Measurements from ENCODE around the gene RAP1GDS1. TPM values are rescaled to one million over a fixed set of nuclear protein-coding genes. Genes with fewer than 3 reads are reported as not detected.
"Not testable (repeated sequence)": the region's sequence is repeated elsewhere in the genome, so short reads cannot be mapped to it uniquely, and the experiment has no call there.

Gene RAP1GDS1
- total and polyA plus RNA-seq, 4 donors: 11.2 to 19.4 (median 16.0) TPM

GRCh38 chr4:98285676-98286075, 24.5 kb downstream of the RAP1GDS1 start:
- TF ChIP-seq TAF1 (conservative IDR thresholded peaks at IDR 0.05): no peak
- no peak for TF ChIP-seq NR2F2 (IDR thresholded peaks at IDR 0.05)
- Histone ChIP-seq H3K9ac (ENCODE audit: low read depth in 1 of 2, low read length in 2 of 2) (no peak overlapping the region), H3K4me1 (ENCODE audit: control insufficient read depth in 4 of 4, insufficient read depth in 4 of 4, low read length in 3 of 4) (peaks cover 0 to 3% (median 1%) of the 10 kb centered on the region in 4 donors), H3K27me3 (ENCODE audit: control insufficient read depth in 4 of 4, insufficient read depth in 4 of 4, low read length in 3 of 4) (no peaks in the 10 kb centered on the region), H3K27ac (ENCODE audit: low read depth in 1 of 2, low read length in 2 of 2) (no peak overlapping the region), H3K9me3 (ENCODE audit: control insufficient read depth in 4 of 4, low read length in 3 of 4) (no peaks in the 10 kb centered on the region), H3K4me3 (ENCODE audit: low read depth in 1 of 3, low read length in 3 of 3) (no peak overlapping the region), H3K36me3 (ENCODE audit: control insufficient read depth in 4 of 4, insufficient read depth in 3 of 4, low read depth in 1 of 4, low read length in 3 of 4) (no peaks in the 10 kb centered on the region)
- 98% methylated on average over 3 of the region's 3 CpGs for WGBS
- DNase-seq (ENCODE audit: low spot score): no peak

DNA sequence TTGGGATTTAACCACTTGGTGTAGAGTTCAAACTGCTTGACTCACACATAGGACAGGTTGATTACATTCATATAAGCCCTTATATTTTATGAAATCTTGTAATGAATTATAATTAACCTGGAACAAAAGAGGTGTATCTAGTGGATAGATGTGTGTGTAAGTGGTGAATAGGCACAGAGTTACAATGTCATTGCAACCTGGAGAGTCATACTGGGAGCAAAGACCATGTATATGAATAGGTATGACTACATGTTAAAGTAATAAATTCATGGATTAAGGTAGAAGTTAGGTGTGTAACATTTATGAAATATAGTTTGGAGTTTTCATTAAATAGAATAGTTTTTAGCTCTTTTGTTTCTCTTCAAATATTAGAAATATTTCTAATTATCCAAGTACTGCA, 26.1 kb downstream of the RAP1GDS1 start:
- Histone ChIP-seq H3K36me3 (ENCODE audit: control insufficient read depth in 4 of 4, insufficient read depth in 3 of 4, low read depth in 1 of 4, low read length in 3 of 4) (no peaks in the 10 kb centered on the region), H3K27me3 (ENCODE audit: control insufficient read depth in 4 of 4, insufficient read depth in 4 of 4, low read length in 3 of 4) (no peaks in the 10 kb centered on the region), H3K9me3 (ENCODE audit: control insufficient read depth in 4 of 4, low read length in 3 of 4) (no peaks in the 10 kb centered on the region), H3K4me1 (ENCODE audit: control insufficient read depth in 4 of 4, insufficient read depth in 4 of 4, low read length in 3 of 4) (peaks cover 0 to 3% (median 1%) of the 10 kb centered on the region in 4 donors), H3K4me3 (ENCODE audit: low read depth in 1 of 3, low read length in 3 of 3) (no peak overlapping the region), H3K9ac (ENCODE audit: low read depth in 1 of 2, low read length in 2 of 2) (no peak overlapping the region), H3K27ac (ENCODE audit: low read depth in 1 of 2, low read length in 2 of 2) (no peak overlapping the region)
- TF ChIP-seq, protein P1, sequence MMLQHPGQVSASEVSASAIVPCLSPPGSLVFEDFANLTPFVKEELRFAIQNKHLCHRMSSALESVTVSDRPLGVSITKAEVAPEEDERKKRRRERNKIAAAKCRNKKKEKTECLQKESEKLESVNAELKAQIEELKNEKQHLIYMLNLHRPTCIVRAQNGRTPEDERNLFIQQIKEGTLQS (IDR thresholded peaks at IDR 0.05): no peak
- TF ChIP-seq HNF4A (conservative IDR thresholded peaks at IDR 0.05) (no peak), EGR1 (IDR thresholded peaks at IDR 0.05; ENCODE audit: low read depth in 2 of 2) (no peak)
- DNase-seq (ENCODE audit: low spot score): no peak

DNA sequence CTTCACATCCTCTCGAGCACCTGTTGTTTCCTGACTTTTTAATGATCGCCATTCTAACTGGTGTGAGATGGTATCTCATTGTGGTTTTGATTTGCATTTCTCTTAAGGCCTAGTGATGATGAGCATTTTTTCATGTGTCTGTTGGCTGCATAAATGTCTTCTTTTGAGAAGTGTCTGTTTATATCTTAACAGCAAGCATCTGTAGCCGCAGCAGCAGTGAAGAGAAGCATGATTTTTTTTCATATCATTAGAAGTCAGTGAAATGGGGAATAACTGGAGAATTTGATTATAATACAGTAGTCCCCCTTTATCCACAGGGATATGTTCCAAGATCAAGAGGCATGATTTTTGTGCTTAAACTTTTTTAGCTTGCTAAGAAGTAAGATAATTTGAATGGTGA, 27.5 kb downstream of the RAP1GDS1 start:
- H3K9ac ChIP-seq (ENCODE audit: low read depth in 1 of 2, low read length in 2 of 2); H3K36me3 ChIP-seq (ENCODE audit: control insufficient read depth in 4 of 4, insufficient read depth in 3 of 4, low read depth in 1 of 4, low read length in 3 of 4); DNase-seq (ENCODE audit: low spot score); H3K9me3 ChIP-seq (ENCODE audit: control insufficient read depth in 4 of 4, low read length in 3 of 4); H3K4me1 ChIP-seq (ENCODE audit: control insufficient read depth in 4 of 4, insufficient read depth in 4 of 4, low read length in 3 of 4); H3K27me3 ChIP-seq (ENCODE audit: control insufficient read depth in 4 of 4, insufficient read depth in 4 of 4, low read length in 3 of 4); H3K27ac ChIP-seq (ENCODE audit: low read depth in 1 of 2, low read length in 2 of 2); H3K4me3 ChIP-seq (ENCODE audit: low read depth in 1 of 3, low read length in 3 of 3): not testable (repeated sequence)
- 86% methylated on average over 3 of the region's 3 CpGs for WGBS

GRCh38 chr4:98289375-98289774, 28.2 kb downstream of the RAP1GDS1 start:
- no peaks in the 10 kb centered on the region for H3K27me3 ChIP-seq (ENCODE audit: control insufficient read depth in 4 of 4, insufficient read depth in 4 of 4, low read length in 3 of 4)
- no peak for DNase-seq (ENCODE audit: low spot score)
- H3K9me3 ChIP-seq (ENCODE audit: control insufficient read depth in 4 of 4, low read length in 3 of 4): no peaks in the 10 kb centered on the region
- H3K4me1 ChIP-seq (ENCODE audit: control insufficient read depth in 4 of 4, insufficient read depth in 4 of 4, low read length in 3 of 4): peaks cover 0 to 3% (median 0%) of the 10 kb centered on the region in 4 donors
- H3K4me3 ChIP-seq (ENCODE audit: low read depth in 1 of 3, low read length in 3 of 3): no peak overlapping the region
- H3K9ac ChIP-seq (ENCODE audit: low read depth in 1 of 2, low read length in 2 of 2): no peak overlapping the region
- H3K36me3 ChIP-seq (ENCODE audit: control insufficient read depth in 4 of 4, insufficient read depth in 3 of 4, low read depth in 1 of 4, low read length in 3 of 4): peaks cover 0 to 7% (median 0%) of the 10 kb centered on the region in 4 donors
- TF ChIP-seq TAF1 (conservative IDR thresholded peaks at IDR 0.05) (no peak), ZBTB33 (IDR thresholded peaks at IDR 0.05) (no peak), RXRA (IDR thresholded peaks at IDR 0.05) (no peak), YY1 (IDR thresholded peaks at IDR 0.05) (no peak), NR2F2 (IDR thresholded peaks at IDR 0.05) (no peak), SP1 (IDR thresholded peaks at IDR 0.05) (no peak), REST (IDR thresholded peaks at IDR 0.05) (no peak), FOXA1 (IDR thresholded peaks at IDR 0.05) (no peak), RAD21 (IDR thresholded peaks at IDR 0.05) (no peak), EGR1 (IDR thresholded peaks at IDR 0.05; ENCODE audit: low read depth in 2 of 2) (no peak), HNF4G (IDR thresholded peaks at IDR 0.05) (no peak)
- TF ChIP-seq, protein P1 (IDR thresholded peaks at IDR 0.05): no peak
- TF ChIP-seq, protein P2, sequence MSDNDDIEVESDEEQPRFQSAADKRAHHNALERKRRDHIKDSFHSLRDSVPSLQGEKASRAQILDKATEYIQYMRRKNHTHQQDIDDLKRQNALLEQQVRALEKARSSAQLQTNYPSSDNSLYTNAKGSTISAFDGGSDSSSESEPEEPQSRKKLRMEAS (IDR thresholded peaks at IDR 0.05): no peak
- no peak overlapping the region for H3K27ac ChIP-seq (ENCODE audit: low read depth in 1 of 2, low read length in 2 of 2)
- WGBS: 82% methylated on average over 1 of the region's 1 CpG
